K562 (cell line): ENCODE results near the gene TRIM2. TPM values are rescaled to one million over a fixed set of nuclear protein-coding genes. Genes with fewer than 3 reads are reported as not detected.
A peak's percentile ranks its signal among the peaks of the same experiment; 100 is the strongest.

Source experiments
- ERF ChIP-seq: fragments of 450-650 bp; formaldehyde crosslinking; IDR thresholded peaks from 2 replicates; pipeline ENCODE4 v1.4.0; 2020; ENCODE audit warnings: mild to moderate bottlenecking, mixed read lengths
- HMG20A ChIP-seq: fragments of 450-650 bp; formaldehyde crosslinking; conservative IDR thresholded peaks from 2 replicates; pipeline ENCODE4 v1.4.0; 2020; ENCODE audit warnings: mild to moderate bottlenecking, mixed read lengths
- IFI16 ChIP-seq: fragments of 250-450 bp; sonication (Bioruptor Pico); IDR thresholded peaks from 2 replicates; pipeline ENCODE4 v2.1.2; 2022; ENCODE audit warnings: mild to moderate bottlenecking, inconsistent platforms
- KAT7 ChIP-seq: sonication (generic); formaldehyde crosslinking; IDR thresholded peaks from 2 replicates; pipeline ENCODE4 v1.8.0; 2022; ENCODE audit warnings: missing genetic modification reagents, mild to moderate bottlenecking, borderline replicate concordance
- PYGO2 ChIP-seq: fragments of 450-650 bp; IDR thresholded peaks from 2 replicates; pipeline ENCODE4 v1.6.1; 2016; ENCODE audit warnings: mild to moderate bottlenecking, missing genetic modification characterization, moderate library complexity, missing compliant biosample characterization
- RBM15 ChIP-seq: fragments of 200-400 bp; formaldehyde crosslinking; IDR thresholded peaks from 2 replicates; pipeline ENCODE4 v1.6.1; 2018; ENCODE audit warnings: mild to moderate bottlenecking, low read length, moderate library complexity; ENCODE audit not compliant: insufficient read depth
- RCOR1 ChIP-seq, 2 experiments: IDR thresholded peaks; 2 replicates each; pipeline ENCODE4 v1.6.1; 2012; ENCODE audit warnings: low read depth in 2 of 2, low read length in 2 of 2, borderline replicate concordance in 1 of 2, improper control_type of control experiment in 1 of 2
- VEZF1 ChIP-seq: fragments of 200-800 bp; sonication (Bioruptor generic); IDR thresholded peaks from 2 replicates; pipeline ENCODE4 v1.6.1; 2017; ENCODE audit warnings: missing genetic modification characterization, missing compliant biosample characterization
- ZNF133 ChIP-seq: fragments of 250-450 bp; sonication (Bioruptor Pico); IDR thresholded peaks from 2 replicates; pipeline ENCODE4 v1.4.0; 2020; ENCODE audit warnings: mild to moderate bottlenecking
- ZNF274 ChIP-seq: IDR thresholded peaks from 2 replicates; pipeline ENCODE4 v1.6.1; 2011; ENCODE audit warnings: low read depth, mild to moderate bottlenecking, low read length, moderate library complexity, borderline replicate concordance
- ZNF311 ChIP-seq: fragments of 250-450 bp; sonication (Bioruptor Pico); IDR thresholded peaks from 2 replicates; pipeline ENCODE4 v1.4.0; 2020; ENCODE audit warnings: mild to moderate bottlenecking, moderate library complexity
- ZNF57 ChIP-seq: fragments of 450-650 bp; formaldehyde crosslinking; IDR thresholded peaks from 2 replicates; pipeline ENCODE4 v1.4.0; 2020; ENCODE audit warnings: mild to moderate bottlenecking, moderate library complexity
- ZNF830 ChIP-seq: fragments of 250-450 bp; sonication (Bioruptor Pico); IDR thresholded peaks from 2 replicates; pipeline ENCODE4 v1.5.0; 2021; ENCODE audit warnings: mild to moderate bottlenecking
- polyA plus RNA-seq, 8 experiments: library from polyadenylated mRNA; depleted of rRNA in 4 of 8; stranded (reverse) in 5 of 8; unstranded in 3 of 8; fragments of >200 nt; fragmentation: Nextera tagmentation in 2 of 8; fragmentation: Illumina TruSeq in 1 of 8; extraction: Ambion mirVana in 2 of 8; extraction: Trizol in 1 of 8; gene quantifications; 2 replicates each; pipeline versions ENCODE4 v1.2.1 to v1.2.3, GENCODE V29; 2011 to 2014; ENCODE audit warnings: inconsistent platforms in 1 of 8, missing spikeins in 1 of 8
- total RNA-seq, 7 experiments: library from RNA; depleted of rRNA in 6 of 7; stranded (reverse); fragments of >200 nt in 6 of 7; fragmentation: Illumina TruSeq in 2 of 7; extraction: Trizol in 2 of 7; gene quantifications; 2 replicates each; pipeline versions ENCODE4 v1.2.1 to v1.2.3, GENCODE V29; 2011 to 2021; ENCODE audit warnings: low replicate concordance in 1 of 7
- TF ChIP-seq, protein P1 (sequence below), 2 experiments: fragments of 450-650 bp; IDR thresholded peaks; 2 replicates each; pipeline ENCODE4 v1.6.1; 2018; ENCODE audit warnings: mild to moderate bottlenecking in 2 of 2, low read depth in 1 of 2; ENCODE audit not compliant: partially characterized antibody in 2 of 2
- TF ChIP-seq, protein P2 (sequence below): fragments of 450-650 bp; IDR thresholded peaks from 2 replicates; pipeline ENCODE4 v1.7.0; 2016; ENCODE audit warnings: borderline replicate concordance
- TF ChIP-seq, protein P3 (sequence below), 3 experiments: fragments of 200-800 bp in 1 of 3; sonication (Bioruptor generic) in 1 of 3; sonication (generic) in 1 of 3; formaldehyde crosslinking in 1 of 3; IDR thresholded peaks; 2 replicates each; pipeline versions ENCODE4 v1.6.1 to v1.8.0; 2016 to 2022; ENCODE audit warnings: mild to moderate bottlenecking in 2 of 3, missing compliant biosample characterization in 2 of 3, missing genetic modification characterization in 2 of 3, missing genetic modification reagents in 1 of 3

Gene TRIM2
- total and polyA plus RNA-seq, 9 of the 15 experiments (the other 6 are each of a cell fraction or from before 2014, with no cell fraction given), result 0.01 to 0.41 (median 0.13) TPM; not detected in 1

GRCh38 chr4:153344131-153345011 lies 140.1 kb downstream of the TRIM2 start, which contains the start of gene MND1 (continued):
- TF ChIP-seq, protein P1, sequence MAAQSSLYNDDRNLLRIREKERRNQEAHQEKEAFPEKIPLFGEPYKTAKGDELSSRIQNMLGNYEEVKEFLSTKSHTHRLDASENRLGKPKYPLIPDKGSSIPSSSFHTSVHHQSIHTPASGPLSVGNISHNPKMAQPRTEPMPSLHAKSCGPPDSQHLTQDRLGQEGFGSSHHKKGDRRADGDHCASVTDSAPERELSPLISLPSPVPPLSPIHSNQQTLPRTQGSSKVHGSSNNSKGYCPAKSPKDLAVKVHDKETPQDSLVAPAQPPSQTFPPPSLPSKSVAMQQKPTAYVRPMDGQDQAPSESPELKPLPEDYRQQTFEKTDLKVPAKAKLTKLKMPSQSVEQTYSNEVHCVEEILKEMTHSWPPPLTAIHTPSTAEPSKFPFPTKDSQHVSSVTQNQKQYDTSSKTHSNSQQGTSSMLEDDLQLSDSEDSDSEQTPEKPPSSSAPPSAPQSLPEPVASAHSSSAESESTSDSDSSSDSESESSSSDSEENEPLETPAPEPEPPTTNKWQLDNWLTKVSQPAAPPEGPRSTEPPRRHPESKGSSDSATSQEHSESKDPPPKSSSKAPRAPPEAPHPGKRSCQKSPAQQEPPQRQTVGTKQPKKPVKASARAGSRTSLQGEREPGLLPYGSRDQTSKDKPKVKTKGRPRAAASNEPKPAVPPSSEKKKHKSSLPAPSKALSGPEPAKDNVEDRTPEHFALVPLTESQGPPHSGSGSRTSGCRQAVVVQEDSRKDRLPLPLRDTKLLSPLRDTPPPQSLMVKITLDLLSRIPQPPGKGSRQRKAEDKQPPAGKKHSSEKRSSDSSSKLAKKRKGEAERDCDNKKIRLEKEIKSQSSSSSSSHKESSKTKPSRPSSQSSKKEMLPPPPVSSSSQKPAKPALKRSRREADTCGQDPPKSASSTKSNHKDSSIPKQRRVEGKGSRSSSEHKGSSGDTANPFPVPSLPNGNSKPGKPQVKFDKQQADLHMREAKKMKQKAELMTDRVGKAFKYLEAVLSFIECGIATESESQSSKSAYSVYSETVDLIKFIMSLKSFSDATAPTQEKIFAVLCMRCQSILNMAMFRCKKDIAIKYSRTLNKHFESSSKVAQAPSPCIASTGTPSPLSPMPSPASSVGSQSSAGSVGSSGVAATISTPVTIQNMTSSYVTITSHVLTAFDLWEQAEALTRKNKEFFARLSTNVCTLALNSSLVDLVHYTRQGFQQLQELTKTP (IDR thresholded peaks at IDR 0.05; ENCODE audit: low read depth in 1 of 2, partially characterized antibody in 2 of 2), result no peak
- TF ChIP-seq PYGO2 (tag), result no peak
- TF ChIP-seq KAT7, result 0 out of 2 replicates have a peak, but pooled peaks have one; percentile 77
- no peak for TF ChIP-seq ERF (CRISPR knock-in tag)
- TF ChIP-seq ZNF274, result no peak; the same call in 1 of the 2 replicates
- peak; percentile 80 for TF ChIP-seq VEZF1 (CRISPR knock-in tag)
- TF ChIP-seq, protein P2, sequence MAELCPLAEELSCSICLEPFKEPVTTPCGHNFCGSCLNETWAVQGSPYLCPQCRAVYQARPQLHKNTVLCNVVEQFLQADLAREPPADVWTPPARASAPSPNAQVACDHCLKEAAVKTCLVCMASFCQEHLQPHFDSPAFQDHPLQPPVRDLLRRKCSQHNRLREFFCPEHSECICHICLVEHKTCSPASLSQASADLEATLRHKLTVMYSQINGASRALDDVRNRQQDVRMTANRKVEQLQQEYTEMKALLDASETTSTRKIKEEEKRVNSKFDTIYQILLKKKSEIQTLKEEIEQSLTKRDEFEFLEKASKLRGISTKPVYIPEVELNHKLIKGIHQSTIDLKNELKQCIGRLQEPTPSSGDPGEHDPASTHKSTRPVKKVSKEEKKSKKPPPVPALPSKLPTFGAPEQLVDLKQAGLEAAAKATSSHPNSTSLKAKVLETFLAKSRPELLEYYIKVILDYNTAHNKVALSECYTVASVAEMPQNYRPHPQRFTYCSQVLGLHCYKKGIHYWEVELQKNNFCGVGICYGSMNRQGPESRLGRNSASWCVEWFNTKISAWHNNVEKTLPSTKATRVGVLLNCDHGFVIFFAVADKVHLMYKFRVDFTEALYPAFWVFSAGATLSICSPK, result no peak
- TF ChIP-seq RCOR1 (IDR thresholded peaks at IDR 0.05; ENCODE audit: borderline replicate concordance in 1 of 2, low read depth in 2 of 2, low read length in 2 of 2), result peak in 1 of 2 experiments; percentile 61; a peak in 2 of 4 replicates
- TF ChIP-seq ZNF830 (CRISPR knock-in tag), result no peak
- no peak for TF ChIP-seq ZNF311 (CRISPR knock-in tag)
- TF ChIP-seq RBM15, result no peak
- no peak for TF ChIP-seq IFI16 (CRISPR knock-in tag)
- TF ChIP-seq ZNF57 (CRISPR knock-in tag), result no peak
- TF ChIP-seq ZNF133 (CRISPR knock-in tag), result no peak
- no peak for TF ChIP-seq HMG20A (CRISPR knock-in tag)
- TF ChIP-seq, protein P3, sequence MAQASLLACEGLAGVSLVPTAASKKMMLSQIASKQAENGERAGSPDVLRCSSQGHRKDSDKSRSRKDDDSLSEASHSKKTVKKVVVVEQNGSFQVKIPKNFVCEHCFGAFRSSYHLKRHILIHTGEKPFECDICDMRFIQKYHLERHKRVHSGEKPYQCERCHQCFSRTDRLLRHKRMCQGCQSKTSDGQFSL (CRISPR knock-in tag; IDR thresholded peaks at IDR 0.05), result 0 out of 2 replicates have a peak, but pooled peaks have one; percentile 50
- TF ChIP-seq, protein P3 (tag; IDR thresholded peaks at IDR 0.05), result no peak
